COLO829 (cell line): Measurements from ENCODE around the gene MRPL41.
A peak's percentile ranks its signal among the peaks of the same experiment; 100 is the strongest.
"Not testable (repeated sequence)": the region's sequence is repeated elsewhere in the genome, so short reads cannot be mapped to it uniquely, and the experiment has no call there.

Experiments
- DNase-seq: peaks from one replicate; pipeline ENCODE4 v3.0.0; 2012; ENCODE audit warnings: low spot score

MRPL41 gene

GRCh38 chr9:137551264-137552021 is at the start of gene MRPL41:
Gene MRPL41 (plus strand): TSS chr9:137551879. CDS start chr9:137552082, 203 bp downstream.
- peak; percentile 94 for DNase-seq

DNA sequence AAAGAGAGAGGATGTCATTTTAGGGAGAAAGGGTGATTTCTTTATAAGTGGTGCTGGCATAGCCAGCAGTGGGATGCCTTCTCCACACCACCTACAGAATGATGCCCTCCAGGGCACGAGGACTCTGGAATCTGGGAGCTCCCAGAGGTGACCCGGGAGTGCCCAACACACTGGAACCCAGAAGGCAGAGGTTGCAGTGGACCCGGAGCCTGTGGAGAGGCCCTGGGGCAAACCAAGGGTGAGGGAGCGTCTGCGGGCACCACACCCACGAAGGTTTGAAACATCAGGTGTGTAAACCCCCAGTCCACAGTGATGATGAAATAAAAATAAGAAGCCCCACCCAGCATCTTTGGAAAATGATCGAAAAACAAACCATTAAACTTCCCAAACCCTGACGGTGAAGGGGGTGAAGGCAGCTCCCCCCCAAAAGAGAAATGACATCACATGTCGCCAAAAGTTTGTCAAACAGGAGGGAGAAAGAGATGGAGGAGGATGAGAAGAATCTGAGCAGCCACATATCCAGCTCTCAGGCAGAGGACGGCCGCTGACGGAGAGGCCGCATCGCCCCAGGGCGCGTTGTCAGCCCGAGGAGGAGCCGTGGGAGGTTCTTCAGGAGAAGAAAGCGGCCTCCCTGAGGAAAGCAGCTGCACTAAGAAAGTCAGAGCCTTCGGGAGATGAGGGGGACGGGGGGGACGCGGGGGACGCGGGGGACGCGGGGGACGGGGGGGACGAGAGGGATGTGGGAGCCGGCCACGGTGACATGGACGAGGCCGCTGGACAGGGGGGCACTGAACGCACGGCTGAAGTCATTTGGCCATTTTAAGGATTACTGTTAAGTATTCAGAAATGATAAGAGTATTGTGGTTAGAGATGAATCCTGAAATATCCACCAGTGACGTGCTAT is 49.4 kb upstream of the MRPL41 start:
- peak; percentile 84 for DNase-seq

- no peak for DNase-seq
Measured at GRCh38 chr9:137504432-137504777, 47.3 kb upstream of the MRPL41 start.

- DNase-seq = no peak
Measured at GRCh38 chr9:137505421-137506140, 46.1 kb upstream of the MRPL41 start.

- no peak for DNase-seq
Measured at GRCh38 chr9:137506274-137506673, 45.4 kb upstream of the MRPL41 start.

DNA sequence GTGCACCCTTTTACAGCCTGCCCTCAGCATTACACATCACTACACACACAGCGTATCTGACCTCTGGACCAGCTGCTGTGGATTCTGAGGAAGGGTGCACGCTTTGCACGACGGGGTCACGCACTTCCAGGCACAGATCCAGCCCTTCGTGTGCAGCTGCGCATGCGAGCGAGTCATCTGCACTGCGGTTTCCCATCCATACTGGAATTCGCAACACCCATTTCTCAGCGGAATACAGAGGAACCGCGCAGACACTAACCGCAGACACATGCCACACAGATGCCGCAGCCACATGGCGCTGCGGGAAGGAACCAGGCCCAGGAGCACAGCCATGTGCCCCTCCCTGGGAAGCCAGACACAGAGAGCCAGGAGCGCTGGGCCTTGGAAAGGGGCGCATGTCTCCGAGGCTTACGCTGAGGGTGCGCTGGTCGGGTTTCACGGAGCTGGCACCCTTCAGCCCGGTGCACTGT is 44.9 kb upstream of the MRPL41 start:
- no peak for DNase-seq

DNA sequence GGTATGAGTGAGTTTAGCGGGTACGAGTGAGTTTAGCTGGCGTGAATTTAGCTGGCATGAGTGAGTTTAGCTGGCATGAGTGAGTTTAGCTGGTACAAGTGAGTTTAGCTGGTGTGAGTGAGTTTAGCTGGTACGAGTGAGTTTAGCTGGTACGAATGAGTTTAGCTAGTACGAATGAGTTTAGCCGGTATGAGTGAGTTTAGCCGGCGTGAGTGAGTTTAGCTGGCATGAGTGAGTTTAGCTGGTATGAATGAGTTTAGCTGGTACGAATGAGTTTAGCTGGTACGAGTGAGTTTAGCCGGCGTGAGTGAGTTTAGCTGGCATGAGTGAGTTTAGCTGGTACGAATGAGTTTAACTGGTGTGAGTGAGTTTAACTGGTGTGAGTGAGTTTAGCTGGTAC is 42.5 kb upstream of the MRPL41 start:
- no peak for DNase-seq

GRCh38 chr9:137511126-137511525 is 40.6 kb upstream of the MRPL41 start:
- not testable (repeated sequence) for DNase-seq

DNA sequence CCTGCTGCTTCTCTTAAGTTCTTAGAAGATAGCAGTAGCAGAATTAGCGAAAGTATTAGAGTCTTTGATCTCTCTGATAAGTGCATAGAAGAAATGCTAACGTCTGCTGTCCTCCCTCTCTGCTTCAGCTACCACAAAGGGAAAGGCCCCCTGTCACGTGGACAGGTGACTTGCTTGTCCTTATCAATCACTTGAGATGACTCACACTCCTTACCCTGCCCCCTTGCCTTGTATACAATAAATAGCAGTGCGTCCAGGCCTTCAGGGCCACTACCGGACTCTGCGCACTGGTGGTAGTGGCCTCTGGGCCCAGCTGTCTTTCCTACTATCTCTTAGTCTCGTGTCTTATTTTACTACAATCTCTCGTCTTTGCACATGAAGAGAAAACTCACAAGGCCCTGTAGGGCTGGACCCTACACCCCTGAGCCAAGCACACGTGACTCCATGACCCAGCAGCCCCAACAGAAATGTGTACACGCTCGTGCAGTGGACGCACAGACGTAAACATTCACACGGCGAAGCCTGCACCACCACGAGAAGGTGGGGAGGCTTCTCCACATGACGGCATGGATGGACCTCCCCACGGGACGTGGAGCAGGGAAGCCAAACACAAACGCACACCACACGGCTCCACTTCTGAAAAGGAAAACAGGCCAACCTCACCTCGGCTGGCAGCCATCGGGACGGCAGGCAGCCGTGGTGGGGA is 39.8 kb upstream of the MRPL41 start:
- no peak for DNase-seq

GRCh38 chr9:137513136-137513535 is 38.5 kb upstream of the MRPL41 start:
- DNase-seq = not testable (repeated sequence)

- peak; percentile 32 for DNase-seq
Measured at GRCh38 chr9:137513801-137514570, 37.7 kb upstream of the MRPL41 start.

DNA sequence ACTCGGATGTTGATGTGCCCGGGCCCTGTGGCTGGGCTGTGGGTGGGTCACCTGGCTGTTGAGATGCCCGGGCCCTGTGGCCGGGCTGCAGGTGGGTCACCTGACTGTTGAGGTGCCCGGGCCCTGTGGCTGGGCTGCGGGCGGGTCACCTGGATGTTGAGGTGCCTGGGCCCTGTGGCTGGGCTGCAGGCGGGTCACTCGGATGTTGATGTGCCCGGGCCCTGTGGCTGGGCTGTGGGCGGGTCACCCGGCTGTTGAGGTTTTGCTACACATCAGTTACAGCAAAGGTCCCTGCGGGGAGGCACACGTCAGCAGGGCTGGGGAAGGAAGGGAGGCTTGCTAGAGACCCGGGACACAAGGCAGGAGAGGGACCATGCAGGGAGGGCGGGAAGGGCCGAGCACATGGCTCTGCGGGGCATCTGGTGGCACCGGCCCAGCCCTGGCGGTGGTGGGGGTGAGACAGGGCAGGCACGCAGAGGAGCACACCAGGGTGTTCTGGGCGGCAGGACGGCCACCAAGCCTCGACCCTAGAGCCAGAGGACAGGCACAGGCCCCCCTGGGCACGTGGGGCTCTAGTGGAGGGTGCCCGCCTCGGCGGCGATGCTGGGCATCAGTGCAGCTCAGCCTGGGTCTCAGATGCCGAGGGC is 36.9 kb upstream of the MRPL41 start:
- DNase-seq = no peak

- DNase-seq = no peak
Measured at GRCh38 chr9:137515338-137515724, 36.3 kb upstream of the MRPL41 start.

- DNase-seq = no peak
Measured at GRCh38 chr9:137516144-137516917, 35.3 kb upstream of the MRPL41 start.

- not testable (repeated sequence) for DNase-seq
Measured at GRCh38 chr9:137518661-137519459, 32.8 kb upstream of the MRPL41 start.

GRCh38 chr9:137519553-137519952 is 32.1 kb upstream of the MRPL41 start:
- no peak for DNase-seq

- DNase-seq = no peak
Measured at GRCh38 chr9:137520614-137521404, 30.9 kb upstream of the MRPL41 start.

- DNase-seq = no peak
Measured at GRCh38 chr9:137521405-137521985, 30.2 kb upstream of the MRPL41 start.
